Neural crest cell (in vitro differentiated cells): Measurements from ENCODE around the gene THSD7A. TPM values are rescaled to one million over a fixed set of nuclear protein-coding genes. Genes with fewer than 3 reads are reported as not detected.

ENCODE experiments used
- DNase-seq: peaks from one replicate; pipeline ENCODE4 v3.0.0; 2021; ENCODE audit warnings: low read depth, mixed read lengths, low spot score
- H3K27ac Mint-ChIP-seq: one replicate; pipeline ENCODE4 v1.8.0; 2021; ENCODE audit warnings: mild to moderate bottlenecking, mixed read lengths; ENCODE audit not compliant: unreplicated experiment
- H3K27me3 Mint-ChIP-seq: 2 replicates; pipeline ENCODE4 v1.8.0; 2021; ENCODE audit warnings: low read depth, mild to moderate bottlenecking, mixed read lengths
- H3K36me3 Mint-ChIP-seq: 2 replicates; pipeline ENCODE4 v1.8.0; 2021; ENCODE audit warnings: low read depth, mild to moderate bottlenecking, mixed read lengths
- H3K4me1 Mint-ChIP-seq: 2 replicates; pipeline ENCODE4 v1.8.0; 2021; ENCODE audit warnings: mixed read lengths
- H3K4me3 Mint-ChIP-seq: one replicate; pipeline ENCODE4 v1.8.0; 2021; ENCODE audit warnings: mild to moderate bottlenecking, mixed read lengths
- H3K9me3 Mint-ChIP-seq: 2 replicates; pipeline ENCODE4 v1.8.0; 2021; ENCODE audit warnings: mixed read lengths
- total RNA-seq: library from RNA; stranded (reverse); gene quantifications from 2 replicates; pipeline ENCODE4 v1.2.1, GENCODE V29; 2021
- TF ChIP-seq, protein P1 (sequence below): fragments of 200-600 bp; sonication (generic); conservative IDR thresholded peaks from 2 replicates; pipeline ENCODE4 v1.5.0; 2021; ENCODE audit warnings: antibody characterized with exemption, mild to moderate bottlenecking

The THSD7A gene
- total RNA-seq, 1 donor from 2014 or later, result 4.8 TPM

DNA sequence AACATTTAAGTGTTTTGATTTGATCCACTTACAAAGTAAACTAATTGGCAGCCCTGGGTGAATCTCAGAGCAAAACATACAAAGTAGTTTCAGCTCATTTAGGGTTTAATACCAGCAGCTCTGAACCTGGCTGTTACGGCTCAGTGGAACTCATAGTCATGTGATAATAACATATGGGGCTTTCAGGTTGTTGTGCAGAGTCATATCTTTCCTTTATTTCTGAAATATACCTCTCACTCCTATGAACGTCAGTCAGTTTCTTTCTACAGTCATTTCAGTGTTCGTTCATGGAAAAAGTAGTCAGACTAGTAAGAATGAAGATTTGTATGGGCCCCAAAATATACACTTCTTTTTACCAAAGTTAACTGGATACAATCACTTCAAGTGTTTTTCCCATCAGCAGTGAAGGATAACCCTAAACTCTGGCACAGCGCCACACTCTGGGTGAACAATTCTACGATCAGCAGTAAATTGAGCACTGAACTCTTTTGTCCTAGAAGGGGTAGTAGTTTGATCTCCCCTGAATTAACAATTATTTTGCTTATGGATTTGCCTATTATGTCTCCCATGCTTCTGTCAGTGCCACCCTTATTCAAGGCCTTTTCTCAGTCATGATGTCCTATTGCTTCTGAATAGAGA lies 218.6 kb downstream of the THSD7A start:
- Mint-ChIP-seq H3K27me3 (no peaks in the 10 kb centered on the region), H3K4me3 (no peak overlapping the region), H3K27ac (no peak overlapping the region), H3K4me1 (peaks cover 10% of the 10 kb centered on the region), H3K9me3 (no peaks in the 10 kb centered on the region), H3K36me3 (no peaks in the 10 kb centered on the region)
- DNase-seq, result no peak
- TF ChIP-seq, protein P1, sequence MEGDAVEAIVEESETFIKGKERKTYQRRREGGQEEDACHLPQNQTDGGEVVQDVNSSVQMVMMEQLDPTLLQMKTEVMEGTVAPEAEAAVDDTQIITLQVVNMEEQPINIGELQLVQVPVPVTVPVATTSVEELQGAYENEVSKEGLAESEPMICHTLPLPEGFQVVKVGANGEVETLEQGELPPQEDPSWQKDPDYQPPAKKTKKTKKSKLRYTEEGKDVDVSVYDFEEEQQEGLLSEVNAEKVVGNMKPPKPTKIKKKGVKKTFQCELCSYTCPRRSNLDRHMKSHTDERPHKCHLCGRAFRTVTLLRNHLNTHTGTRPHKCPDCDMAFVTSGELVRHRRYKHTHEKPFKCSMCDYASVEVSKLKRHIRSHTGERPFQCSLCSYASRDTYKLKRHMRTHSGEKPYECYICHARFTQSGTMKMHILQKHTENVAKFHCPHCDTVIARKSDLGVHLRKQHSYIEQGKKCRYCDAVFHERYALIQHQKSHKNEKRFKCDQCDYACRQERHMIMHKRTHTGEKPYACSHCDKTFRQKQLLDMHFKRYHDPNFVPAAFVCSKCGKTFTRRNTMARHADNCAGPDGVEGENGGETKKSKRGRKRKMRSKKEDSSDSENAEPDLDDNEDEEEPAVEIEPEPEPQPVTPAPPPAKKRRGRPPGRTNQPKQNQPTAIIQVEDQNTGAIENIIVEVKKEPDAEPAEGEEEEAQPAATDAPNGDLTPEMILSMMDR, result no peak

DNA sequence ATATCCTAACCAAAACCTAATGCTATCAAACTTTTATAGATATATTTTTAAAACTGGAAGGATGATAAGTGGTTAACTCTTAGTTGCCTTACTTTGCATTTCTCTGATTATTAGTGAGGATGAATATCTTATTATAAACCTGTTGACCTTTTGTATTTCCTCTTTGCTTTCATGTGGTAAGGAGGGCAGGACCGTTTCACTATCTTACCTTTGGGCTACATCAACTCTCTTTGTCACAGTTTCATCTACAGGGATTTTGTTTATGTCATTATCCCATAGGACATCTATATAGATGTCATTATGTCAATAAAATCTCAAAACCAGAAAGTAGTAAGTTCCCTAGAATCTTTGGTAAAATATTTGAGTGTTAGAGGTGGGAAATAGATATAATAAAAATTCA lies 219.3 kb downstream of the THSD7A start:
- no peaks in the 10 kb centered on the region for H3K9me3 Mint-ChIP-seq
- peaks cover 10% of the 10 kb centered on the region for H3K4me1 Mint-ChIP-seq
- H3K27me3 Mint-ChIP-seq, result no peaks in the 10 kb centered on the region
- no peak overlapping the region for H3K4me3 Mint-ChIP-seq
- no peak overlapping the region for H3K27ac Mint-ChIP-seq
- H3K36me3 Mint-ChIP-seq, result no peaks in the 10 kb centered on the region
- no peak for DNase-seq
- TF ChIP-seq, protein P1, result no peak

DNA sequence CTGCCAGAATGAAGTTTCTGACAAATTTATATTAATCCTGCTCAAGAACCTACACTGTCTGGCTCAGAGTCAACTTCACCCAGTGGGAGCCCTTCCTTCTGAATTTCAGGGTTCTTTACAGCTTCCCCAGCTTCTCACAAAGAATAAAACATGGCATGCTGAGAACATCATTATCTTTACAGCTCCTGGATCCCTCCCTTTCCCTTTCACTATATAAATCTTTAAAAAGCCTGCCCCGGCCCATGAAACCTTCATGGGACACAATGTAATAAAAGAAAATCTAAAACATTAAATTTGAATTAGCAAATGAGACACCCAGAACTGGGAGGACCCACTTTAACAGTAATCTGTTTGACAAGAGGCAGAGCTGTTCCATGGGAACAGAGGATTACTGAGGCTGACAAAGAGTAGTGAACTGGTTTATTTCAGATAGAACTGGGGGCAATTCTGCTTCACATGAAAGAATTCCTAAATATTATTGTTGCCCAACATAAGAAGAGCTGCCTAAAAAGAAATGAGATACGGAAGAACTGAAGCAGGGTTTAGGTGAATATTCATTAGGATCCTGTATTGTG lies 222.8 kb downstream of the THSD7A start:
- TF ChIP-seq, protein P1, result no peak
- H3K27ac Mint-ChIP-seq, result no peak overlapping the region

DNA sequence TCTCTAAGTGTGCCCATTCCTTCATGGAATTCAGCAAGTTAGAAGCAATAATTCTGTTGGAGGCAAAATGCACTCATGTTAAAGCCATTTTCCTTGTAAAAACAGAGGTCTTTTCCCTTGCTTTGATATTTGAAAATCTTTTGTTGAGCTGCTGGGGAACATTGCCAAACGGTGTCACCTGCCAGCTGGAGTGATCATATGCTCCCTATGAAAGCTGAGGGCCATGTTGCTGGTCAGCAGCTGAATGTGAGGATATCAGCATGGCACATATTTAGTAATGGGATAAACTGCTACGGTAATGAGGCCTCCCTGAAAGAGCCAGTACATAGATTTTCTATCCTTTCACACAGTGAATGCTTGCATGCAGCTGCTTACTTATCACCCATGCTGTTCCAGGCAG lies 224.3 kb downstream of the THSD7A start:
- TF ChIP-seq, protein P1, result no peak
- Mint-ChIP-seq H3K4me3 (no peak overlapping the region), H3K27me3 (no peaks in the 10 kb centered on the region), H3K4me1 (peaks cover 5% of the 10 kb centered on the region), H3K9me3 (no peaks in the 10 kb centered on the region), H3K36me3 (no peaks in the 10 kb centered on the region), H3K27ac (no peak overlapping the region)
- DNase-seq, result no peak

More for the DNA sequence above, 222.8 kb downstream of the THSD7A start:
- Mint-ChIP-seq H3K36me3 (no peaks in the 10 kb centered on the region), H3K4me1 (peaks cover 5% of the 10 kb centered on the region), H3K9me3 (no peaks in the 10 kb centered on the region), H3K4me3 (no peak overlapping the region), H3K27me3 (no peaks in the 10 kb centered on the region)
- DNase-seq, result no peak

DNA sequence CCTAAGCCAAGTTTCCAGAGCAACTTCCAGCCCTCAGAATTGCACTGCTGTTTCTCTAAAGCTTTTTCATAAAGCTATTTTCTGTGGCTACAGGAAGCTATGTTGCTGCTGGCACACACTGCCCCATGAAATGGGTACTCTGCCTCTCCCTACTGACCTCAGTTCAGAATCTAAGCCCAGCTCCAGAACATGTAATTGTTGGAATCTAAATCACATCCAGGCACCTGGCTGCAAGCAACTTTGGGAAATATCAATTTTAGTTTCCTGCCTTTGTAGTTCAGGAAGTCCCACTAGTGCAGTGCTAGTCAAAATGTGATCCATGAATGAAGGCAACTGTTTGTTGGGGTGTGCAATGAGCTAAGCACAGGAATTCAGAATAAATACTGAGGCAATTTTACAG lies 226.2 kb downstream of the THSD7A start:
- H3K4me1 Mint-ChIP-seq, result peaks cover 5% of the 10 kb centered on the region
- TF ChIP-seq, protein P1, result no peak
- H3K27ac Mint-ChIP-seq, result no peak overlapping the region
- no peak for DNase-seq
- H3K4me3 Mint-ChIP-seq, result no peak overlapping the region
- H3K36me3 Mint-ChIP-seq, result peaks cover 3% of the 10 kb centered on the region
- H3K27me3 Mint-ChIP-seq, result no peaks in the 10 kb centered on the region
- H3K9me3 Mint-ChIP-seq, result peaks cover 4% of the 10 kb centered on the region
